MM.1S (cell line): Measurements from ENCODE around the gene SNAI3.

Experiments used
- CTCF ChIP-seq: fragments of 300-600 bp; sonication (generic); IDR thresholded peaks from 2 replicates; pipeline ENCODE4 v1.5.1; 2016; ENCODE audit warnings: antibody characterized with exemption, low read length, mixed read lengths
- EZH2 ChIP-seq: fragments of 300-600 bp; sonication (generic); optimal IDR thresholded peaks from 2 replicates; pipeline ENCODE3; 2017; ENCODE audit warnings: low read depth, mild to moderate bottlenecking, antibody characterized with exemption, low read length, mixed read lengths
- EZH2phosphoT487 ChIP-seq: fragments of 300-600 bp; sonication (generic); IDR thresholded peaks from 2 replicates; pipeline ENCODE4 v1.6.1; 2018; ENCODE audit warnings: antibody characterized with exemption, low read length

- TF ChIP-seq CTCF (no peak), EZH2phosphoT487 (no peak), EZH2 (no peak)
These were observed 41.6 kb upstream of the SNAI3 start for GRCh38 chr16:88727871-88728270.
